HepG2 (cell line): ENCODE measurements around the gene ANKRD39. TPM values are rescaled to one million over a fixed set of nuclear protein-coding genes. Genes with fewer than 3 reads are reported as not detected.

Source experiments
- AGO1 ChIP-seq: fragments of 200-400 bp; formaldehyde crosslinking; IDR thresholded peaks from 2 replicates; pipeline ENCODE4 v1.6.1; 2017; ENCODE audit warnings: mild to moderate bottlenecking, low read depth, low read length, moderate library complexity; ENCODE audit not compliant: poor library complexity, severe bottlenecking
- DDIT3 ChIP-seq: sonication (generic); formaldehyde crosslinking; IDR thresholded peaks from 2 replicates; pipeline ENCODE4 v1.4.0; 2020; ENCODE audit warnings: mild to moderate bottlenecking, missing genetic modification reagents
- HIC2 ChIP-seq: sonication (generic); formaldehyde crosslinking; IDR thresholded peaks from 2 replicates; pipeline ENCODE4 v1.9.0; 2022; ENCODE audit warnings: low read depth, missing genetic modification reagents
- MED8 ChIP-seq: sonication (generic); formaldehyde crosslinking; IDR thresholded peaks from 2 replicates; pipeline ENCODE4 v1.8.1; 2023; ENCODE audit warnings: mild to moderate bottlenecking, missing genetic modification reagents; ENCODE audit not compliant: insufficient replicate concordance
- POLR2A ChIP-seq, 2 experiments: IDR thresholded peaks; 2 replicates each; pipeline ENCODE4 v1.6.1; 2011; ENCODE audit warnings: low read depth in 2 of 2, low read length in 2 of 2, mild to moderate bottlenecking in 1 of 2, moderate library complexity in 1 of 2; ENCODE audit not compliant: insufficient read depth in 1 of 2
- REXO4 ChIP-seq: sonication (generic); formaldehyde crosslinking; IDR thresholded peaks from 2 replicates; pipeline ENCODE4 v1.8.0; 2022; ENCODE audit warnings: missing genetic modification reagents, mild to moderate bottlenecking, borderline replicate concordance
- TFDP1 ChIP-seq: IDR thresholded peaks from 2 replicates; pipeline ENCODE4 v1.6.1; 2016; ENCODE audit warnings: missing compliant biosample characterization, missing genetic modification reagents, borderline replicate concordance
- ZBTB39 ChIP-seq: sonication (generic); formaldehyde crosslinking; IDR thresholded peaks from 2 replicates; pipeline ENCODE4 v1.5.0; 2020; ENCODE audit warnings: missing genetic modification reagents
- ZNF10 ChIP-seq: sonication (generic); formaldehyde crosslinking; IDR thresholded peaks from 2 replicates; pipeline ENCODE4 v1.4.0; 2020; ENCODE audit warnings: mild to moderate bottlenecking, low read depth, missing genetic modification reagents, borderline replicate concordance
- ZNF253 ChIP-seq: sonication (generic); formaldehyde crosslinking; IDR thresholded peaks from 2 replicates; pipeline ENCODE4 v1.8.0; 2022; ENCODE audit warnings: mild to moderate bottlenecking, missing genetic modification reagents, borderline replicate concordance
- ZNF350 ChIP-seq: sonication (generic); formaldehyde crosslinking; IDR thresholded peaks from 2 replicates; pipeline ENCODE4 v1.4.0; 2020; ENCODE audit warnings: mild to moderate bottlenecking, low read depth, missing genetic modification reagents, borderline replicate concordance
- ZNF512B ChIP-seq: sonication (generic); formaldehyde crosslinking; IDR thresholded peaks from 2 replicates; pipeline ENCODE4 v1.5.1; 2020; ENCODE audit warnings: missing genetic modification reagents, mild to moderate bottlenecking, borderline replicate concordance
- ZNF569 ChIP-seq: sonication (generic); formaldehyde crosslinking; IDR thresholded peaks from 2 replicates; pipeline ENCODE4 v1.5.0; 2020; ENCODE audit warnings: mild to moderate bottlenecking, missing genetic modification reagents, moderate library complexity, borderline replicate concordance
- ZNF574 ChIP-seq: sonication (generic); formaldehyde crosslinking; IDR thresholded peaks from 2 replicates; pipeline ENCODE4 v1.4.0; 2020; ENCODE audit warnings: missing genetic modification reagents
- ZNF704 ChIP-seq: sonication (generic); formaldehyde crosslinking; IDR thresholded peaks from 2 replicates; pipeline ENCODE4 v1.8.1; 2023; ENCODE audit warnings: mild to moderate bottlenecking, inconsistent platforms, moderate library complexity, missing genetic modification reagents, borderline replicate concordance
- polyA plus RNA-seq, 8 experiments: library from polyadenylated mRNA; depleted of rRNA in 3 of 8; stranded (reverse) in 7 of 8; unstranded in 1 of 8; fragments of >200 nt; fragmentation: Illumina TruSeq in 4 of 8; extraction: Trizol in 4 of 8; gene quantifications; 2 replicates each; pipeline versions ENCODE4 v1.2.1 to v1.2.3, GENCODE V29; 2011 to 2016; ENCODE audit warnings: low read depth in 4 of 8, missing spikeins in 1 of 8, mixed read lengths in 1 of 8; ENCODE audit not compliant: insufficient read depth in 1 of 8
- total RNA-seq, 5 experiments: library from RNA; depleted of rRNA; stranded (reverse); fragments of >200 nt; fragmentation: Illumina TruSeq; extraction: Trizol; gene quantifications; 2 replicates each; pipeline ENCODE4 v1.2.3, GENCODE V29; 2016; ENCODE audit warnings: low read depth in 1 of 5

Gene ANKRD39
- total and polyA plus RNA-seq, 2 of the 13 experiments (the other 11 are each of a cell fraction or from before 2014, with no cell fraction given), result 23.2 to 24.8 TPM

- TF ChIP-seq HIC2 (CRISPR knock-in tag) (no peak), ZNF10 (CRISPR knock-in tag) (no peak), ZNF512B (no peak), ZNF350 (CRISPR knock-in tag) (no peak), ZNF574 (CRISPR knock-in tag) (no peak), ZNF704 (CRISPR knock-in tag) (no peak), POLR2A (IDR thresholded peaks at IDR 0.05; ENCODE audit: insufficient read depth in 1 of 2, low read depth in 2 of 2, low read length in 2 of 2) (peak in 1 of 2 experiments; percentile 57; a peak in 2 of 4 replicates), AGO1 (peak; percentile 71), ZNF253 (CRISPR knock-in tag) (no peak), REXO4 (no peak), DDIT3 (no peak), ZNF569 (CRISPR knock-in tag) (no peak), TFDP1 (CRISPR knock-in tag) (no peak), MED8 (CRISPR knock-in tag) (no peak), ZBTB39 (no peak)
Measured at GRCh38 chr2:96839293-96839874, 18.4 kb downstream of the ANKRD39 start (continued).
